ENCODE results near the gene CDC42EP4. TPM values are rescaled to one million over a fixed set of nuclear protein-coding genes. Genes with fewer than 3 reads are reported as not detected.
"Not testable (repeated sequence)": the region's sequence is repeated elsewhere in the genome, so short reads cannot be mapped to it uniquely, and the experiment has no call there.

The CDC42EP4 gene
- polyA plus RNA-seq, 2 donors: 15.7 to 20.0 TPM

GRCh38 chr17:73266796-73267195, 45.0 kb downstream of the CDC42EP4 start:
- no peak overlapping the region for H3K4me3 ChIP-seq (ENCODE audit: low read depth in 1 of 2, low read length in 2 of 2)
- 81 to 89% methylated on average over 11 of the region's 11 CpGs for WGBS, 2 donors
- H3K36me3 ChIP-seq (ENCODE audit: control insufficient read depth in 2 of 2, insufficient read depth in 2 of 2, low read length in 1 of 2): no peaks in the 10 kb centered on the region
- no peaks in the 10 kb centered on the region for H3K9me3 ChIP-seq (ENCODE audit: control insufficient read depth in 2 of 2, insufficient read depth in 1 of 2, low read depth in 1 of 2, low read length in 1 of 2)
- H3K27ac ChIP-seq (ENCODE audit: low read depth in 2 of 2, low read length in 1 of 2): no peak overlapping the region
- H3K27me3 ChIP-seq (ENCODE audit: control insufficient read depth in 1 of 2, insufficient read depth in 2 of 2, low read length in 2 of 2): no peaks in the 10 kb centered on the region
- peaks cover 0 to 5% of the 10 kb centered on the region in 2 donors for H3K4me1 ChIP-seq (ENCODE audit: control insufficient read depth in 2 of 2, insufficient read depth in 2 of 2, low read length in 1 of 2)

DNA sequence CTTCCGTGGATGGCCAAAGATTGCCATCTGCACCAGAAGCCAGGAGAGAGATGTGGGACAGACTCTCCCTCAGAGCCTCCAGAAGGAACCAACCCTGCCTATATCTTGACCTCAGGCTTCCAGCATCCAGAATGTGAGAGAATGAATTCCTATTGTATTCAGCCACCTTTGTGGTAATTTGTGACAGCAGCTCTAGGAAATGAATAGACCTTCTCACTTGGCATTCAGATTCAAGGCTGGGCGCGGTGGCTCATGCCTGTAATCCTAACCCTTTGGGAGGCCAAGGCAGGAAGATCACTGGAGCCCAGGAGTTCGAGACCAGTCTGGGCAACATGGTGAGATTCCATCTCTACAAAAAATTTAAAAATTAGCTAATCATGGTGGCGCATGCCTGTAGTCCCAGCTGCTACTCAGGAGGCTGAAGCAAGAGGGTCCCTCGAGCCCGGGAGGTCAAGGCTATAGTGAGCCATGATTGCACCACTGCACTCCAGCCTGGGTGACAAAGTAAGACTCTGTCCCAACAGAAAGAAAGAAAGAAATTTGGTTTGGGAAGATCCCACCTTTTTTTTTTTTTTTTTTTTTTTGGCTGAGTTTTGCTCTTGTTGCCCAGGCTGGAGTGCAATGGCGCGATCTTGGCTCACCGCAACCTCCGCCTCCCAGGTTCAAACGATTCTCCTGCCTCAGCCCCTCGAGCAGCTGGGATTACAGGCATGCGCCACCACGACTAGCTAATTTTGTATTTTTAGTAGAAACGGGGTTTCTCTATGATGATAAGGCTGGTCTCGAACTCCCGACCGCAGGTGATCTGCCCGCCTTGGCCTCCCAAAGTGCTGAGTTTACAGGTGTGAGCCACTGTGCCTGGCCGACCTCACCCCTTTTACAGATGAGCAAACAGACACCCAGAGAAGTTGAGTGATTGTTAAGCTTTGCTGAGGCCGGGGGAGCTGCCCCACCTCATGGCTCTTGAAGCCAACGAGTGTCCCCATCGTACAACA, 45.9 kb downstream of the CDC42EP4 start:
- Histone ChIP-seq H3K4me1 (ENCODE audit: control insufficient read depth in 2 of 2, insufficient read depth in 2 of 2, low read length in 1 of 2) (peaks cover 0 to 5% of the 10 kb centered on the region in 2 donors), H3K27ac (ENCODE audit: low read depth in 2 of 2, low read length in 1 of 2) (no peak overlapping the region), H3K27me3 (ENCODE audit: control insufficient read depth in 1 of 2, insufficient read depth in 2 of 2, low read length in 2 of 2) (no peaks in the 10 kb centered on the region), H3K36me3 (ENCODE audit: control insufficient read depth in 2 of 2, insufficient read depth in 2 of 2, low read length in 1 of 2) (no peaks in the 10 kb centered on the region), H3K4me3 (ENCODE audit: low read depth in 1 of 2, low read length in 2 of 2) (no peak overlapping the region), H3K9me3 (ENCODE audit: control insufficient read depth in 2 of 2, insufficient read depth in 1 of 2, low read depth in 1 of 2, low read length in 1 of 2) (no peaks in the 10 kb centered on the region)
- 89 to 91% methylated on average over 24 of the region's 24 CpGs for WGBS, 2 donors

DNA sequence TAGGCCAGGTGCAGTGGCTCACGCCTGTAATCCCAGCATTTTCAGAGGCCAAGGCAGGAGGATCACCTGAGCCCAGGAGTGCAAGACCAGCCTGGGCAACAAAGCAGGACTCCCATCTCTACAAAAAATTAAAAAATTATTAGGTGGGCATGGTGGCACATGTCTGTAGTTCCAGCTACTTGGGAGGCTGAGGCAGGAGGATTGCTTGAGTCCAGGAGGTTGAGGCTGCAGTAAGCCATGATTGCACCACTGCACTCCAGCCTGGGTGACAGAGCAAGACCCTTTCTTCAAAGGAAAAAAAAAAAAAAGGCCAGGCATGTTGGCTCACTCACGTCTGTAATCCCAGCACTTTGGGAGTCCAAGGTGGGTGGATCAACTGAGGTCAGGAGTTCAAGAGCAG, 47.4 kb downstream of the CDC42EP4 start:
- H3K4me1 ChIP-seq (ENCODE audit: control insufficient read depth in 2 of 2, insufficient read depth in 2 of 2, low read length in 1 of 2); H3K9me3 ChIP-seq (ENCODE audit: control insufficient read depth in 2 of 2, insufficient read depth in 1 of 2, low read depth in 1 of 2, low read length in 1 of 2); H3K27me3 ChIP-seq (ENCODE audit: control insufficient read depth in 1 of 2, insufficient read depth in 2 of 2, low read length in 2 of 2); H3K27ac ChIP-seq (ENCODE audit: low read depth in 2 of 2, low read length in 1 of 2); H3K4me3 ChIP-seq (ENCODE audit: low read depth in 1 of 2, low read length in 2 of 2); H3K36me3 ChIP-seq (ENCODE audit: control insufficient read depth in 2 of 2, insufficient read depth in 2 of 2, low read length in 1 of 2): not testable (repeated sequence)
- WGBS, 2 donors: 69 to 71% methylated on average over 2 of the region's 2 CpGs

DNA sequence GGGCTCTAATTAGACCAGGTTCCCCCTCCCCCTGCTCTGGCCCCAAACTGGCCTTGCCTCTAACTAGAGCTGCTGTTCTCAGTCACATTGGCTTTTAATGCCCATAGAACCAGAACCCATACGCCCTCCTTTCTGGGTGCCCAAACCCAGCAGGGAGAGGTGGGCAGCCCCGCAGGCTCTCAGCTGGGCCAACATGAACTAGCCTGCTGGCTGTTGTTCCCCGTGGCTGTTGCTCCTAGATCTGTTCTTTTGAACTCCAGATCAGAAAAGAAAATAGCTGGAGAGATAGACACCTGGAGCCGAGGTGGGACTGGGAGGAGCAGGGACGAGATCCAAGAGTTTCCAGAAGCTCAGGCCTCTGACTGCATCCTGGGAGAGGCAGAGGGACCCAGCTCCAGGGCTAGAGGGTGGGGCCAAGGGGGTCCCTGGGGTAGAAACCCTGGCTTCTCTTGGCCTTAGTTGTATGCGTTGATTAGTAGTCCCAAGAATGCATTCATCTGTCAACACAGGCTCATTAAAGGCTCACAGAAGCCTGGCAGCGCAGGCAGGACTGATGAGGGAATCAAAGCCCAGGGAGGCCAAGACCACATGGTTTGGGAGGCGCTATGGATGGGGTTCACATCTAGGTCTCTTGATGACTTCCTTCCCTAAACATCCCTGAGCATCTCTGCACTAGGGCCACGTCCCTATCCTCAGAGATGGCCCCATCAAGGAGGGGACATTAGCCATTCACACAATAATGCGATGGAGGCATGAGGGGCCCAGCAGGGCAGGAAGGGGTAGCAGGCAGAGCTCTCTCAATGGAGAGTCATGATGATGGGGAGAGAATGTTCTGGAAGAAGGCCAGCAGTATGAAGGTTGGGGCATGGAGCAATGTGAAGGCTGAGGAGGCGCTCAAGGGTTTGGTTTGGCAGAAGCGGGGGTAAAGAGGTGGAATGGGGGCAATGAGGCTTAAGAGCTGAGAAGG, 48.8 kb downstream of the CDC42EP4 start:
- WGBS, 2 donors: 54 to 56% methylated on average over 12 of the region's 12 CpGs

DNA sequence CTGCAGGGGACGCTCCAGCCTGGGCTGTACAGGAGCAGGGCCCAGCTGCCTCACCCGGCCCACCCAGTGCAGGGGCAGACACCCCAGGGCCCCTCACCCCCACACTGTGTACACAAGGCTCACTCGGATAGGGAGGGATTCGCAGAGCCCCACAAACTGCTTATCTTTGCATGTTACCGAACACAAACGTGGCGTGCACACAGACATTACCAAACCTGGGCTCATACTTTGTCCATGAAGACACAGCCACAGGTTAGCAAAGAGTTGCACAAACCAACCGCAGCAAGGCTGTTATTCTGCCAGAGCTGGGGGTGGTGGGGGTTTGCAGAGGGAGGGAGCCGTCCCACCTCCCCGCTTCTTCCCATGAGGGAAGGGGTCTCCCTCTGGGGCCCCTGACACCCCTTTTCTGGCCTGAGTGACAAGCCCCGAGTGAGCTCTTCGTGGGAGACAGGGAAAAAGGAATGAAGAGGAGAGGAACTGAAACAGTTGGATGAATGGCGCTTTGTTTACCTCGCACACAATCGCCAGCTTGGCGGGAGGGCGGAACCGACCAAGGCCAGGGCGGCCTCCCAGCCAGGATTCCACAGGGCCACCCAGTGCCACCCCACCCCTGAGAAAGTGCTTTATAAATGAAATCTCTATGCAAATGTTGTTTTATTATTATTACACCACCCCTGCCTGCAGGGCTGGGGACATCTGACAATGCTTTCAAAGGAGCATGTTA, 49.7 kb downstream of the CDC42EP4 start:
- Histone ChIP-seq H3K4me3 (ENCODE audit: low read depth in 1 of 2, low read length in 2 of 2) (no peak overlapping the region), H3K27me3 (ENCODE audit: control insufficient read depth in 1 of 2, insufficient read depth in 2 of 2, low read length in 2 of 2) (no peaks in the 10 kb centered on the region), H3K9me3 (ENCODE audit: control insufficient read depth in 2 of 2, insufficient read depth in 1 of 2, low read depth in 1 of 2, low read length in 1 of 2) (no peaks in the 10 kb centered on the region), H3K36me3 (ENCODE audit: control insufficient read depth in 2 of 2, insufficient read depth in 2 of 2, low read length in 1 of 2) (no peaks in the 10 kb centered on the region), H3K27ac (ENCODE audit: low read depth in 2 of 2, low read length in 1 of 2) (peak overlapping the region in 1 of 2 donors; percentile 22), H3K4me1 (ENCODE audit: control insufficient read depth in 2 of 2, insufficient read depth in 2 of 2, low read length in 1 of 2) (peaks cover 0 to 4% of the 10 kb centered on the region in 2 donors)
- 47 to 56% methylated on average over 19 of the region's 19 CpGs for WGBS, 2 donors

More for the DNA sequence above, 48.8 kb downstream of the CDC42EP4 start:
- Histone ChIP-seq H3K27me3 (ENCODE audit: control insufficient read depth in 1 of 2, insufficient read depth in 2 of 2, low read length in 2 of 2) (no peaks in the 10 kb centered on the region), H3K27ac (ENCODE audit: low read depth in 2 of 2, low read length in 1 of 2) (peak overlapping the region in 1 of 2 donors; percentile 22), H3K36me3 (ENCODE audit: control insufficient read depth in 2 of 2, insufficient read depth in 2 of 2, low read length in 1 of 2) (no peaks in the 10 kb centered on the region), H3K4me1 (ENCODE audit: control insufficient read depth in 2 of 2, insufficient read depth in 2 of 2, low read length in 1 of 2) (peaks cover 0 to 5% of the 10 kb centered on the region in 2 donors), H3K9me3 (ENCODE audit: control insufficient read depth in 2 of 2, insufficient read depth in 1 of 2, low read depth in 1 of 2, low read length in 1 of 2) (no peaks in the 10 kb centered on the region), H3K4me3 (ENCODE audit: low read depth in 1 of 2, low read length in 2 of 2) (no peak overlapping the region)

- WGBS, 2 donors: 84 to 96% methylated on average over 8 to 9 of the region's 9 CpGs
- peak within 1 kb of the TSS in 1 of 2 donors; percentile 22 for H3K27ac ChIP-seq (ENCODE audit: low read depth in 2 of 2, low read length in 1 of 2)
Observed at GRCh38 chr17:73261617-73261951, 50.2 kb downstream of the CDC42EP4 start, which contains the start of gene CPSF4L. Gene CPSF4L (minus strand): TSS chr17:73261880. CDS start chr17:73261818, 62 bp downstream.

DNA sequence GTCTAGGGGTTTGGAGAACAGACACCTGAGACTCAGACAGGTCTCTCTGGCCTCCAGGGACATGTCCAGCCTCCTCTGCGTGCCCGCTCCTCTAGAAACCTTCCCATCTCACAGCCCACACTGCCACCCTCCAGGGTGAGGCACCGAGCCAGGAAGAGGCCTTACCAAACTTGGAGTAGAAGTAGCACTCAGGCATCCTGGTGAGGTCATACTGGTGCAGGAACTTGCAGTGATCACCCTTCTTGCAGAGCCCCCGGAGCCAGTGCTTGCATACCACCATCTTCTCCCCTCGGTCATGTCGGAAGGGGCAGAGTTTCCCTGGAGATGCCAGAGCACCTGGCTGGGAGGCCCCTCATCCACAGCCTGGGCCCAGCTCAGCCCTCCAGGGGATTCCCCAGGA, 54.3 kb downstream of the CDC42EP4 start:
- no peaks in the 10 kb centered on the region for H3K36me3 ChIP-seq (ENCODE audit: control insufficient read depth in 2 of 2, insufficient read depth in 2 of 2, low read length in 1 of 2)
- no peak overlapping the region for H3K27ac ChIP-seq (ENCODE audit: low read depth in 2 of 2, low read length in 1 of 2)
- 82% methylated on average over 6 of the region's 6 CpGs for WGBS, 2 donors
- no peaks in the 10 kb centered on the region for H3K9me3 ChIP-seq (ENCODE audit: control insufficient read depth in 2 of 2, insufficient read depth in 1 of 2, low read depth in 1 of 2, low read length in 1 of 2)
- no peaks in the 10 kb centered on the region for H3K27me3 ChIP-seq (ENCODE audit: control insufficient read depth in 1 of 2, insufficient read depth in 2 of 2, low read length in 2 of 2)
- peaks cover 0 to 3% of the 10 kb centered on the region in 2 donors for H3K4me1 ChIP-seq (ENCODE audit: control insufficient read depth in 2 of 2, insufficient read depth in 2 of 2, low read length in 1 of 2)
- no peak overlapping the region for H3K4me3 ChIP-seq (ENCODE audit: low read depth in 1 of 2, low read length in 2 of 2)

More at GRCh38 chr17:73261617-73261951, 50.2 kb downstream of the CDC42EP4 start, which contains the start of gene CPSF4L:
- H3K9me3 ChIP-seq (ENCODE audit: control insufficient read depth in 2 of 2, insufficient read depth in 1 of 2, low read depth in 1 of 2, low read length in 1 of 2): no peaks in the 10 kb centered on the region
- H3K4me3 ChIP-seq (ENCODE audit: low read depth in 1 of 2, low read length in 2 of 2): no peak within 1 kb of the TSS
- peaks cover 0 to 4% of the 10 kb centered on the region in 2 donors for H3K4me1 ChIP-seq (ENCODE audit: control insufficient read depth in 2 of 2, insufficient read depth in 2 of 2, low read length in 1 of 2)
- no peaks in the 10 kb centered on the region for H3K27me3 ChIP-seq (ENCODE audit: control insufficient read depth in 1 of 2, insufficient read depth in 2 of 2, low read length in 2 of 2)
- no peaks in the 10 kb centered on the region for H3K36me3 ChIP-seq (ENCODE audit: control insufficient read depth in 2 of 2, insufficient read depth in 2 of 2, low read length in 1 of 2)

DNA sequence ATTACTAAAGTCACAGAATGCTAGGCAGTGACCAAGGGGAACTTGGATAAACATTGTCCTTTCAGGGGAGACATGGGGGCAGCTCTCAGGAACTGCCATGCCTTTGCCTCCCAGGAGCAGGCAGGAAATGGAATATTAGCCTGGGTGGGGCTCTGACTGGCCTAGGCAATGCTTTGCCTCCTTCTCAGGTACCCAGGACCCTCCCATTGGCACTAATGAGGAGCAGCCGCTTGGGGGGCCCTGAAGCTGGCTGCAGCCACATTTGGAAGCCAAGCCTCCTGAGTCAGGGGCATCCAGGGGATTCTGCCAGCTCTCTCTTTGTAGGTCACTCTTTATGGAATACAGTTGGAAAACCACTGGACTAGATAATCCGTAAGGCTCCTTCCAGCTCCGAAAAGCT, 55.6 kb downstream of the CDC42EP4 start:
- Histone ChIP-seq H3K9me3 (ENCODE audit: control insufficient read depth in 2 of 2, insufficient read depth in 1 of 2, low read depth in 1 of 2, low read length in 1 of 2) (no peaks in the 10 kb centered on the region), H3K36me3 (ENCODE audit: control insufficient read depth in 2 of 2, insufficient read depth in 2 of 2, low read length in 1 of 2) (no peaks in the 10 kb centered on the region), H3K27ac (ENCODE audit: low read depth in 2 of 2, low read length in 1 of 2) (no peak overlapping the region), H3K4me3 (ENCODE audit: low read depth in 1 of 2, low read length in 2 of 2) (no peak overlapping the region), H3K4me1 (ENCODE audit: control insufficient read depth in 2 of 2, insufficient read depth in 2 of 2, low read length in 1 of 2) (no peaks in the 10 kb centered on the region), H3K27me3 (ENCODE audit: control insufficient read depth in 1 of 2, insufficient read depth in 2 of 2, low read length in 2 of 2) (no peaks in the 10 kb centered on the region)
- WGBS, 2 donors: 90 to 95% methylated on average over 3 of the region's 3 CpGs

All from esophagus (tissue), 2 donors.